Embryonic facial prominence (tissue), 1 donor: ENCODE results near the gene RBM44.
"Not testable (repeated sequence)": the region's sequence is repeated elsewhere in the genome, so short reads cannot be mapped to it uniquely, and the experiment has no call there.

ENCODE experiments used
- DNase-seq: peaks from one replicate; pipeline ENCODE4 v3.0.0-alpha.2; 2016; ENCODE audit errors: extremely low spot score

RBM44 gene

GRCh38 chr2:237774811-237775553, 23.6 kb upstream of the RBM44 start:
- no peak for DNase-seq

GRCh38 chr2:237779521-237779920, 19.1 kb upstream of the RBM44 start:
- no peak for DNase-seq

GRCh38 chr2:237782181-237782580, 16.4 kb upstream of the RBM44 start:
- DNase-seq: no peak

DNA sequence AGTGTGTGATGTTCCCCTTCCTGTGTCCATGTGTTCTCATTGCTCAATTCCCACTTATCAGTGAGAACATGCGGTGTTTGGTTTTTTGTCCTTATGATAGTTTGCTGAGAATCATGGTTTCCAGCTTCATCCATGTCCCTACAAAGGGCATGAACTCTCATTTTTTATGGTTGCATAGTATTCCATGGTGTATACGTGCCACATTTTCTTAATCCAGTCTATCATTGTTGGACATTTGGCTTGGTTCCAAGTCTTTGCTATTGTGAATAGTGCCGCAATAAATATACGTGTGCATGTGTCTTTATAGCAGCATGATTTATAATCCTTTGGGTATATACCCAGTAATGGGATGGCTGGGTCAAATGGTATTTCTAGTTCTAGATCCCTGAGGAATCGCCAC, 14.9 kb upstream of the RBM44 start:
- not testable (repeated sequence) for DNase-seq

- DNase-seq: no peak
Measured at GRCh38 chr2:237786936-237787335, 11.6 kb upstream of the RBM44 start.

GRCh38 chr2:237790353-237790752, 8.2 kb upstream of the RBM44 start:
- no peak for DNase-seq

DNA sequence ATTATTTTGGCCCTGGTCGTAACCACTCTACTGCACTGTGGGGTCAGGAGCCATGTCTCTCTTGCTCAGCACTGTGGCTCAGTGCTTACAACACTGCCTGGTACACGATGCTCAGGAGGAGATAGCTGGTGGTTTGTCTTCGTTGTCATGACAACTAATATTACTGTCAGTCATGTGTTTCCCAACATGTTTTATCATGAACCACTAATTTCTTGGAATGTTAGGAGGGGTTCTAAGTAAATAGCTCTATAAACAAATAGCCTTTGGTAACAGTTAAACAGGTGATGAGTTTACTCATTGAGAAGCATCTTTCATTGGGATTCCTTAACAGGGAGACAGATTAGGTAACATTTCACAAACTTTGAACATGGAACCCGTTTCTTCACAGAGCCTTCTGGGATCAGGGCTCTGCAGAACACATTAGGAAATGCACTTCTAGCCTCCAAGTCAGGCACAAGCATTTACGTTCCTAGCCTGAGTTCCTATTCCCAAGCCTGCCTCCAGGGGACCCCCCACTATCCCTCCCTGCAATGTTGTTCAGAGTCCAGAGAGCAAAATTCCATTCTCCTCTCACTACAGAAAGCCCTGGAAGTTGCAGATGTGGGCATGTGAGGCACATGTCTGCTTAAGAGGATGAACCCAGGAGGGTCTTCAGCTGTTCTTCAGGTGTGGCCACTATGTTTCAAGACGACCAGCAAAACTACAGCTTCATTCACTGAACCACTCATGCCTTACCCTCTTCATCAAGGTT, 6.4 kb upstream of the RBM44 start:
- DNase-seq: no peak

DNA sequence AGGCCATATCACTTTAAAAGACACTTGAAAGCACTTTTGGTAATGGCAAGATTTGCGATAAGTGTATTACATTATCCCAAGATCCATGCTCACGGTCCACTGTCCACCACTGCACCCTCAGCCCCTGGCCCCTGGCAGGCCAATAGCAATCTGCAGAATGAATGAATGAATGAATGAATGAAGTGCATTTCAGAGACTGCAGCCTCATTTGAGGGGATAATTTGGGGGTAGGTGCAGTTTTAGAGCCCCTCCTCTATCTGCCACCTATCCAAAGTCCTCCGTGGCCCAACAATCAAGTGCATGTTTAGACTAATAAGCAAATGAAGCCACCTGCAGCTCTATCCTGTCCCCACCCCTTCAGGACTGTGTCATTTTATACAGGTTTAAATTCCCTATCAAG, 1.3 kb upstream of the RBM44 start:
- DNase-seq: no peak

GRCh38 chr2:237799060-237799428, 465 bp downstream of the RBM44 start:
- no peak for DNase-seq

DNA sequence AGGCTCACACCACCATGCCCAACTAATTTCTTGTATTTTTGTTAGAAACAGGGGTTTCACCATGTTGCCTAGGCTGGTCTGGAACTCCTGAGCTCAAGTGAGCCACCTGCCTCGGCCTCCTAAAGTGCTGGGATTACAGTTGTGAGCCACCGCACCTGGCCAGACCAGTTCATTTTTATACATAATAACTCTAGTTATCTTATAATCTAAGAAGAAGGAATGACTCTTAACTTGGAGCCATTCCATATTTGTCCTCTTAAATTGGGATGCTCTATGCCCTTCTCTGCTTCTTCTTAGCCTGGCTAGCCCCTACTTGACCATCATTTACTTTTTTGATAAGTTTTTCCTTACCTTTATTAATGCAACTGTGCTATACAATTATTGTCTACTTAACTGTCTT, 2.9 kb downstream of the RBM44 start:
- no peak for DNase-seq

DNA sequence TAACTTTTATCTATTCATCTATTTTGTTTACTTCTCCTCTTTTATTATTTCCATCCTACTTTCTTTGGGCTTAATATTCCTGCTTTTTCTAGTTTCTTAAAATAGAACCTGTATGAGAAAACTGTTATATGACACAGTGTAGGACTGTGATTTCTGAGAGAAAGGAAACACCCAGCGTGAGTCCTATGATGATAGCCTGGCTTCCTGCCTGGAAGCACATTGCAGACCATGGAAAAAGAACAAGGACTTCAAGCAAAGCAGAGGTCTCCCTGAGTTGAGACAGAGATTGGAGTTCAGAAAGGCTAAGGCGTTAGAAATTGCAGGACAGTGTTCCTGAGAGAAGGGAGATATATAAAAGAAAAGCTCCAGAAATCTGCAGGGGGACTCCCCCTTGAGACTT, 7.8 kb downstream of the RBM44 start:
- DNase-seq: no peak

- no peak for DNase-seq
Measured at GRCh38 chr2:237815637-237816036, 17.1 kb downstream of the RBM44 start.

- no peak for DNase-seq
Measured at GRCh38 chr2:237816531-237816930, 18.0 kb downstream of the RBM44 start.

GRCh38 chr2:237818066-237818473, 19.5 kb downstream of the RBM44 start:
- no peak for DNase-seq

DNA sequence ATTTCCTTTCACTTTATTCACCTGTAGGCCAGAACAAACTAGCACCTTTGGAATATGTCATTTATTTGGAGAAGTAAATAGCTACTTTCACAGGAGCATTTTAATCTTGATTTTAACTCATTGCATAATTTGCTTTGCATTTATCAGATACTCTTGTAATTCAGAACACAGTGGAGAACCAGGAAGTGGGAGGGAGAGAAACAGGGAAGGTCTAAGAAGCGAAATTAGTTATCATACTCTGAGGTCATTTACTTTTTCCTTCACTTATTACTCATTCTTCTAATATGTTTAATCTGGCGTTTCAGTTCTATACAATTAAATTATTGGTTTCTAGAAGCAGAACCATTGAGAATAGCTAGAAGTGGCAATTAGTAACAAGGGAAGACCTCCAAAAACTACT, 20.7 kb downstream of the RBM44 start:
- DNase-seq: no peak

DNA sequence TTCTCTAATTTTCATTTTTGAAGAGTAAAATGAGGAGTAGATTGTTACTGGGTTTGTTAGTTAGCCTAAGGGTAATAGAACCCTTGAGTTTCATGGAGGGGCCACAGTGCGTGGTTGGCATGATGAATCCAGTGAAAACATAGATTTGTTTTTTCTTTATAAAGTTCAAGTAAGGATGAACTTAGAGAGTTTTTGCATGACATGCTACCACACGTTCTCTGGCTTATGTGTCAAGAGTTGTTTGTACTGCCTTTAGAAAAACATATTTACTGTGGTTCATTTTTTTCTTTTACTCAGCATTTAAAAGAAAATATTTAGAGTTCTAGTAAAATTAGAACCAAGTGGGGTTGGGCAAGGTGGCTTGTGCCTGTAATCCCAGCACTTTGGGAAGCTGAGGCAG, 21.8 kb downstream of the RBM44 start:
- DNase-seq: no peak

DNA sequence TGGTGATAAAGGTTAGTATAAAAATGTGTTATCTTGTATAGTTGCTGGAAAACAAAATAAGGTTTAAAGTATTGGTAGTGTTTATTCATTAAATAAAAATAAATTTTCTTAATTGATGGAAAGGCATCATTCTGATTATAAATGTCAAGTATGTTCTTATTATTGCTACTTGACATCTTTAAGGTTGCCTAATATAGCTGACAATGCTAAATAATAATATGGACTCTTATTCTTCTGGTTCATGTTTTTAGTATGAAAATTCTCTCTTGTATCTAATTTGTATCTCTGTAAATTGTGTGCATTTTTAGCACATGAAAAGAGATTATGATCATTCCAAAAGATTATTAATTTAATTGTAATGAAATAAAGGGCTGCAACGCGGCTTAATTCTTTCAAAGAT, 25.0 kb downstream of the RBM44 start:
- DNase-seq: no peak

DNA sequence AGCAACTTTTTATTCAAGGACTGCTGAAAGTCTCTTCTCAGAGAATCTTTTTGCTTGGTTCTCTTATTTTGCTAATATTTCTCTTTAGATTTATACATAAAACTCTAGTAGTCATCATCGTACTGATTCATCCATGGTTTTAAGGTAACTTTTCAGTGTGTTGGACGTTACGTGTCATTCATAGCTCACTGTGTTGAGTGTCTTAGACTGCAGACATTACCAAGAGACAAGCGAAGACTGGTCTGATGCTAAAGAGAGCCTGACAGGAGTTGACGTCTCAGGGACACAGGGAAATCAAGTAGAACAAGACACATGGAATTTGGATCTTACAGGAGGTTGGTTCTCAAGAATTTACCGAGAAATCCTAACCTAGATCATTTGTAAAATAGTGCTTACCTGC, 25.5 kb downstream of the RBM44 start:
- DNase-seq: no peak

DNA sequence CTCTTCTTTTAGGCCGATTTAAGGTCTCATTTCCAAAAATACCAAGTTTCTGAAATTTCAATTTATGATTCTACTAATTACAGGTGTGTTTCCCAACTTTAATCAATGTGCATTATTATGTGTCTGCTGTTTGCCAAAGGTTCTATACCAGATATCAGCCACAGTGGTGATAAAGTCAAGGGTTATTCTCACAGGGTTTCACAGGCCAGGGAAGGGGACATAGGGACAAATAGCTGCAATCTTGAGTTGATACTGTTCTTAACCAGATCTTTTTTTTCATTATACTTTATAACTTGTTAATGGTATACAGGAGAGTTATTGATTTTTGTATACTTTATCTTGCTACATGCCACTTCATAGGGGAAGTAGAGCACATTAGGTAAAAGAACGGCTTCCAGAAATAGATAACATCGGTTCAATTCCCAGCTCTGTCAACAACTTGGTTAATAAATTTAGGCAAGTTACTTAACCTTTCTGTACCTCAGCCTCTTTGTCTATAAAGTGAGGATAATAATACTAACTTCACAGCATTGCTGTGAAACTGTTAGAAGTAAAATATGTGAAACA, 28.9 kb downstream of the RBM44 start:
- DNase-seq: no peak

- no peak for DNase-seq
Measured at GRCh38 chr2:237830522-237830921, 31.9 kb downstream of the RBM44 start.

GRCh38 chr2:237833546-237833945, 35.0 kb downstream of the RBM44 start:
- no peak for DNase-seq

DNA sequence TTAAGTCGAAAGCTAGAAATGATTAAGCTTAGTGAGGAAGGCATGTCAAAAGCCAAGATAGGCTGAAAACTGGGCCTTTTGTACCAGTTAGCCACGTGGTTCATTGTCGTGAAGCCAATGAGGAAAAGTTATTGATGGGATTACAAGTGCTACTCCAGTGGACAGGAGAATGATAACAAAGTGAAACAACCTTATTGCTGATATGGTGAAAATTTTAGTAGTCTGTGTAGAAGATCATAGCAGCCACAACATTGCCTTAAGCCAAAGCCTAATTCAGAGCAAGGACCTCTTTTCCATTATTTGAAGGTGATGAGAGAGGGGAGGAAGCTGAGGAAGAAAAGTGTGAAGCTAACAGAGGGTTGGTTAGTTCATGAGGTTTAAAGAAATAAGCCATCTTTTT, 36.8 kb downstream of the RBM44 start:
- DNase-seq: no peak

- no peak for DNase-seq
Measured at GRCh38 chr2:237841051-237841450, 42.5 kb downstream of the RBM44 start.
